HG02642 (cell line): Measurements from ENCODE around the gene FHL5.
A peak's percentile ranks its signal among the peaks of the same experiment; 100 is the strongest.
"Not testable (repeated sequence)": the region's sequence is repeated elsewhere in the genome, so short reads cannot be mapped to it uniquely, and the experiment has no call there.

ENCODE experiments used
- ATAC-seq: cut with Tn5 transposase; IDR thresholded peaks from one replicate; pipeline ENCODE4 v1.9.1; 2021; ENCODE audit warnings: mild to moderate bottlenecking; ENCODE audit not compliant: unreplicated experiment, poor library complexity

The FHL5 gene, protein sequence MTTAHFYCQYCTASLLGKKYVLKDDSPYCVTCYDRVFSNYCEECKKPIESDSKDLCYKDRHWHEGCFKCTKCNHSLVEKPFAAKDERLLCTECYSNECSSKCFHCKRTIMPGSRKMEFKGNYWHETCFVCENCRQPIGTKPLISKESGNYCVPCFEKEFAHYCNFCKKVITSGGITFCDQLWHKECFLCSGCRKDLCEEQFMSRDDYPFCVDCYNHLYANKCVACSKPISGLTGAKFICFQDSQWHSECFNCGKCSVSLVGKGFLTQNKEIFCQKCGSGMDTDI

DNA sequence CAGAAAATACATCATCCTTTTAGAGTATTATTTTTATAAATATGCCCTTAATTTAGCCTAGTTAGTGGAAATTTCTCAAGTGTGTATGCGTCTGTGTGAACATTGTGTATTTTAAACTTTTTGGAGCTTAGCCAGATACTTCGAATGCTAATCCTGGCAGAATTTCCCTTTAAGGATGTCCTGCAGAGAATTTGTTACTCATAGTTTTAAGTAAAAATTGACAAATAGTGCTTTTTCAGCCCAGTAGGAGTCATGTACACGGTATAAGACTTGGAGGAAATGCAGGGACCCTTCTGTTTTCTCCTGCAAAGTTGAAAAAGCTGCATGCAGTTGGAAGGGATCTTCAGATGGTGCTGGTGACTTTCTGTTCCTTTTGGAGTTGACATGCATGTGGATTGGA, at the start of gene FHL5:
Gene FHL5, plus strand, starts transcription at position 243 of the 400 bp plus-strand sequence. CDS start 40,486 bp downstream, outside the sequence.
- no peak for ATAC-seq

DNA sequence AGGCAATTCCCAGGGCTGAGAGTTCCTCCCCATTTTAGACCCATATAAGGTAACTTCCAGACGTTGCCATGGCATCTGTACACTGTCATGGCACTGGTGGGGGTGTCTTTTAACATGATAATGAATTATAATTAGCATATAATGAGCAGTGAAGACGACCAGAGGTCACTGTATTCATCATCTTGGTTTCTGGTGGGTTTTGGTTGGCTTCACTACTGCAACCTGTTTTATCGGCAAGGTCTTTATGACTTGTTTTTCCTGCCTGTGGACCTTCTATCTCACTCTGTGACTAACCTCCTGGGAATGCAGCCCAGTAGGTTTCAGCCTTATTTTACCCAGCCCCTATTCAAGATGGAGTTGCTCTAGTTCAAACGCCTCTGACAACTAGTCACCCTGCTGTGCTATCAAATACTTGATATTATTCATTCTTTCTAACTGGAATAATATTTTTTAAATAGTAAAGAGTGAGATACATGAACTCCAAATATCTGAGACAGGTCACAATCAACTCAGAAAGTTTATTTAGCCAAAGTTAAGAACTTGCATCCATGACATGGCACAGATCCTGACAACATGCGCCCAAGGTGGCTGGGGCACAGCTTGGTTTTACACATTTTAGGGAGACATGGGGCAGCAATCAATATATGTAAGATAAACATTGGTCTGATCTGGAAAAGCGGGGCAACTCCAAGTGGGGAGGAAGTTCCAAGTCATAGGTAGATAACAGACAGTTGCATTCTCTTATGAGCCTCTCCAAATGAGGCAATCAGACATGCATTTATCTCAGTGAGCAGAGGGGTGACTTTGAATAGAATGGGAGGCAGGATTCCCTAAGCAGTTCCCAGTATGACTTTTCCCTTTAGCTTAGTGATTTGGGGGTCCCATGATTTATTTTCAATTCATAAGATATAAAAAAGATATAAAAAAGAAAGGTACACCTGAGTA, 42.5 kb upstream of the FHL5 start:
- no peak for ATAC-seq

DNA sequence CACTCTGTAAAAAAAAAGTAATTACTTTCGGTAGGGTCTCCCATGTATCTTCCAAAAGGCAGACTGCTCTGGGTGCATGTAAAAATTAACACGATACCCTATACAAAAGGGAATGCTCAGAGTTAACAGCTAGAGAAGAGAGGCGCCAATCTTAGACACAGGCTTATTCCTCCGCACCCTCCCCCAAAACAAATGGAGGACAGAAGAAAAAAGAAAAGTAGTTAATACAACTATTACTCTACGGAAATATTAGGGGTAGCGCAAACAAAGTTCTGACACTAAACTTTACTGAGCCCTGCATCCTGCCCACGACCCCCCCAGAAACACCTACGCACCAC, 41.7 kb upstream of the FHL5 start:
- no peak for ATAC-seq

- peak; percentile 98 for ATAC-seq
These were observed 41.1 kb upstream of the FHL5 start, which contains the start of gene UFL1 for GRCh38 chr6:96521644-96522464. TSS of gene UFL1 (plus strand) at chr6:96521806. CDS start at chr6:96521874, 68 bp downstream.

GRCh38 chr6:96522465-96523009, 40.4 kb upstream of the FHL5 start:
- peak; percentile 27 for ATAC-seq

- ATAC-seq: no peak
These were observed 34.7 kb upstream of the FHL5 start for GRCh38 chr6:96528193-96528592.

DNA sequence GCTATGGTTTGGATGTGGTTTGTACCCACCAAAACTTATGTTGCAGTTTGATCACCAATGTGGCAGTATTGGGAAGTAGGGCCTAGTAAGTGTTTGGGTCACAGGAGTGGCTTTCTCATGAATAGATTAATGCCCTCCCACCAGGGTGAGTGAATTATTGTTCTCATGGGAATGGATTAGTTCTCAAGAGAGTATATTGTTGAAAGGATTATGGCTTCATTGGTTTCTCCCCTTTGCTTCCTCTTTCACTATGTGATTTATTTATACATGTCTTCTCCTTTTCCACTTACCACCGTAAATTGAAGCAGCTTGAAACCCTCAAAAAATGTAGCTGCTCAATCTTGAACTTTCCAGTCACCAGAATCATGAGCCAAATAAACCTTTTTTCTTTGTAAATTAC, 30.5 kb upstream of the FHL5 start:
- ATAC-seq: no peak

GRCh38 chr6:96537726-96538125, 25.2 kb upstream of the FHL5 start:
- ATAC-seq: no peak

GRCh38 chr6:96542702-96543101, 20.2 kb upstream of the FHL5 start:
- ATAC-seq: peak; percentile 58

- no peak for ATAC-seq
These were observed 17.0 kb upstream of the FHL5 start for GRCh38 chr6:96545882-96546281.

- ATAC-seq: no peak
These were observed 15.3 kb upstream of the FHL5 start for GRCh38 chr6:96547654-96548053.

- no peak for ATAC-seq
These were observed 8.4 kb upstream of the FHL5 start for GRCh38 chr6:96554558-96554957.

DNA sequence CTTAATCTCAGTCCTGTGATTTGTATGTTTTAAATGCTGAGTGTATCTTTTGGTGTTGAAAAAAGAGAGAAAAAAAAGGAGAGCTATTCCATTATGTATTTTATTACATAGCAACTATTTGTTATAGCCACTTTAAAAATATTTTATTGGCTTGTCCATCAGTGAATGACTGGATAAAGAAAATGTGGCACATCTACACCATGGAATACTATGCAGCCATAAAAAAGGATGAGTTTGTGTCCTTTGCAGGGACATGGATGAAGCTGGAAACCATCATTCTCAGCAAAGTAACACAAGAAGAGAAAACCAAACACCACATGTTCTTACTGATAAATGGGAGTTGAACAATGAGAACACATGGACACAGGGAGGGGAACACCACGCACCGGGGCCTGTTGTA, 3.2 kb upstream of the FHL5 start:
- ATAC-seq: not testable (repeated sequence)

DNA sequence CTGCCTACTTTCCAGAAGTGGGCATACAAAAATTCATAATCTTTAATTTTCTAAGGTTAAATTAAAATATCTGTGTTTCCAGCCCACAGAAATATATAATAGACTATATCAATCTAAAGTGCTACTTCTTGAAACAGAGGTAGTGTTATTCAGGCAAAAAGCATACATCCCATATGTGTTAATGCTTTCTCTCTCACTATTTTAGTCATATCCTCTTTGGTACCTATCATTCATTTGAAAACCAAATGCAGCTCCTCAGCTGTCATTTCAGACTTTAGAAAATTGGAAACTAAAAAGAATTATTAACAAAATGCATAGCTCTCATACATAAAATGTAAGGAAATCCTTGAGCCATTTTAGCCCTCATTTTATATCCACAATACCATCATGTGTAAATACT, 925 bp downstream of the FHL5 start:
- ATAC-seq: no peak

DNA sequence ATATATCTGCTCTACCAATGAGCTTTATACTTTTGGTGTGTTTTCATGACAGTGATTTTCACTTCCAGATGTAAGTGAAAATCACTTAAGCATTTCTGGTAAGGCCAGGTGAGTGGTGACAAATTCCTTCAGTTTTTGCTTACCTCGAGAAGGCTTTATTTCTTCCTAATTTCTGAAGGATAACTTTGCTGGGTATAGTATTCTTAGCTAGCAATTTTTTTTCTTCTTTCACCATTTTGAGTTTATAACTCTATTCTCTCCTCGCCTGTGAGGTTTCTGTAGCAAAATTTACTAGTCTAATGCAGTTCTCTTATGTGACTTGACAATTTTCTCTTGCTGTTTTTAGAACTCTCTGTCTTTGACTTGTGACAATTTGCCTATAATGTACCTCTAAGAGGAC, 7.1 kb downstream of the FHL5 start:
- no peak for ATAC-seq

DNA sequence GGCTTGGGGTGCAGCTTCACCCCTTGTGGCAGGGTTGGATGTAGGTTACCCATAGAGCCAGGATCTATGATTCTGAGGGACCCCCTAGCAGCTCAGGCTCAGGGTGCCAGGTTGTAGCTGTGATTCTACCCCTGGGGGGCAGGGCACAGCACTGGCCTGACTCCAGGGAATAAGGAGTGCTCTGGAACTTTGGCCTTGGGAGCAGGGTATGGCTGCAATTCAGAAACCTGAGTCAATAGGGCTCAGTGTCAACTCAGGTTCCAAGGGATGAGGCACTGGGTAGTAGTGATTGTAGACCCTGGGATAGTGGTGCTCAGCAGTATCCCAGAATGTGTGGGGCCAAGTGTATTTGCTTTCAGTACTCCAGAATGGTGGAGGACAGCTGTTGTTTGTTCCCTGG, 8.6 kb downstream of the FHL5 start:
- no peak for ATAC-seq

- ATAC-seq: no peak
These were observed 12.4 kb downstream of the FHL5 start for GRCh38 chr6:96575359-96575758.

GRCh38 chr6:96576221-96576620, 13.3 kb downstream of the FHL5 start:
- no peak for ATAC-seq

DNA sequence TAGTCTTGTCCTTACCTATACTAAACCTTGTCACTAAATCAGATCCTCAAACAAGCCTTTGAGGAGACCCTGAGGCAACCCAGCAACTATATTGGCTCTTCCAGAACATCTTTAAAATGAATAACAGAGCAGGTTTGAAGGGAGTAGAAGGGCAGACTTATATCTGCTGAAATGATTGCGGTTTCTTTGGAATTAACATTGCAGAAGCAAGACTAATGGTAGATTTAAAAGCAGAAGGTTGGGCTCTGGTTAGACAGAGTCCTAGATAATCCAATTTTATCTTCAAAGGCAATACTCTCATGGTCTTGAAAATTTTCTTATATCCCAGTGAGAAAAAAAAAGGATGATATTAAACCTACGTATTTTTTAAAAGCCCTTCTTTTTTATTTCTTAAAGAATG, 19.1 kb downstream of the FHL5 start:
- no peak for ATAC-seq

DNA sequence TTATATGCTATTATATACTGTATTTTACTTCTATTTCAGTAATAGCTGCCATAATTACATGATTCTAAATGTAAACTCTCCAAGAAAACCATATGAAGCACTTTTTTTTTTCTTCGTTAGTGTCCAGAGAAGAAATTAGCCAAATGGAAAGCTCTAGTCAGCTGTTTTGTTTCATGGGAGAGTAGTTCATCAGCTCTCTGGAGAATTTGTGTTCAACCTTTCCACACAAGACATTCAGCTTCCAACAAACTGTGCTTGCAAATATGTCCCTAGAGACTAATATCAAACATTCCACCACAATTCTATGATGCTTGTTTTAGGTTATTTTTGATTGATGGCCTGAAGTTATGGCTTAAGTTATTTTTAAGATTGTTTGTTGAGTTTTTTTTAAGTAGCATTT, 19.5 kb downstream of the FHL5 start:
- no peak for ATAC-seq
